HG03103 (cell line): ENCODE measurements around the gene PRKAG1.

Experiments used
- ATAC-seq: cut with Tn5 transposase; IDR thresholded peaks from one replicate; pipeline ENCODE4 v1.9.1; 2021; ENCODE audit warnings: low read depth; ENCODE audit not compliant: unreplicated experiment

Gene PRKAG1

DNA sequence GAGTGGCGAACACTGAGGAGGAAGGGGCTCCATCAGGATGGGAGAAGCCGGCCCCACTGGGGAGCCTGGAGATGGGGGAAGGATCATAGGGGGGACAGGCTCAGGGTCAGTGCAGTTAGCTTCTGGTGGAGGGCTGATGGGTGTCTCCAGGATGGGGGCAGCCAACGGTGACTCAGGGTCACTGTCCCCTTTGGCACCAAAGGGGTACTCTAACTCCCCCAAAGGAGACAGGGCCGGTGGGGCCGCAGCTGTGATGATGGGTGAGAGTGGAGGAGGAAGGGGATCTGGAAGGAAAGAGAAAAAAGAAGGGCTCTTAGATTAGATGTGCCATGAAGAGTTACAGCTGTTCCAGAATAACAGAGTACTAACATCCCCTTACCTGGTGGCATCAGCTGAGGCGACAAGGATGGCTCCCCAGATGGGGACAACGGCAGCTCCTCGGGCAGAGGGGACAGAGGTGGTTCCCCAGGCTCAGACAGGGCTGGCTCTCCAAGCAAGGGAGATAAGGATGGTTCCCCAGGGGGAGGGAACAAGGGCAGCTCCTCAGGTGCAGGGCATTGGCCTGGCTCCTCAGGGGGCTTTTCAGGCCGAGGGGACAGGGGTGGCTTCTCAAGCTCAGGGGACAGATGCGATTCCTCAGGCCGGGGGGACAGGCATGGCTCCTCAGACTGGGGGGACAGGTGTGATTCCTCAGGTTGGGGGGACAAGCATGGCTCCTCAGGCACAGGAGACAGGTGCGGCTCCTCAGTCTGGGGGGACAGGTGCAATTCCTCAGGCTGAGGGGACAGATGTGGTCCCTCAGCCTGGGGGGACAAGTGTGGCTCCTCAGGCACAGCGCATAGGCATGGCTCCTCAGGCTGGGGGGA, 32.2 kb upstream of the PRKAG1 start:
- no peak for ATAC-seq

DNA sequence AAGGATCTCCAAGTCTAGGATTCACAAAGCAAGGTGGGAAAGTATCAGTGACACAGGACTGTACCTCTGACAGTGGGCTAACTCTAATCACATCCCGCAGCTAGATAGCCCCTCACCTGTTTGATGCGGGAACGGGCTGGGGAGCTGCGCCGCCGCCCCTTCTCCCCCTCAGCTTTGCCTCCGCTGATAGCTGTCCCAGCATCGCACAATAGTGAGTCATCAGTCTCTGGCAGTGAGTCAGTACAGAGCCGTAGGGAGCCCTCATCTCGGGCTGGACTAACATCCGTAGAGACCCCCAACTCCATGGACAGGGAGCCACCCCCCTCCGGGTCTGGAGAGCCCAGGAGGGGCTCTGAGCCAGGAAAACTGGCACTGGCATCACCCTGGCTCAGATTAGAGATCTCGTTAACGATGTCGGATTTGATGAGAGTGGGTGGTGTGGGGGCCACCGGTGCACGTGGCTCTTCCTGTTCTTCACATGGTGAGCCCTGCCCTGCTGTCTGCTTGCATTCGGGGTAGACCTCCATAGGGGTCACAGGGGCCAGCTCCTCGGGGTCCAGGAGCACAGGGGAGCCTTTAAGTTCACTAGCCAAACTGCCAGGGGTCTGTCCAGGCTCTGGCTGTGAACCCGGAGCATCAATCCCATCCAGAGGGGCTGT, 31.1 kb upstream of the PRKAG1 start:
- no peak for ATAC-seq

DNA sequence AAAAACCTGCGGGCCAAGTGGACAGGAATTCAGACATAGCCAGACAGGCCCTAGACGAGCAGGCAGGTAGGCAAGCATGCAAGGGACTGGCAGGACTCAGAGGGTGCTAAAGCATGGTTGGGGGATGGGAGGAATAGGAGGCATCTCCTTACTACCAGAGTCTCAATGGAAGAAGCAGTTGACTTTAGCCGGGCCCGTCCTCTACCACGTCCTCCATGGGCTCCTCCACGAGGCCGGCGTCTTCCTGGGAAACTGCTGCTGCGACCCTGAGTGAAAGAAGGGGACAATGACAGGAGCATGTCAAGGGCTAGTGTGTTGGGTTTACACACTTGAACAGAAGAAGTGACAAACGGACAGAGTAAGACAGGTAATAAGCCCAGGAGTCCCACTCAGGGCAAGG, 30.4 kb upstream of the PRKAG1 start:
- no peak for ATAC-seq

DNA sequence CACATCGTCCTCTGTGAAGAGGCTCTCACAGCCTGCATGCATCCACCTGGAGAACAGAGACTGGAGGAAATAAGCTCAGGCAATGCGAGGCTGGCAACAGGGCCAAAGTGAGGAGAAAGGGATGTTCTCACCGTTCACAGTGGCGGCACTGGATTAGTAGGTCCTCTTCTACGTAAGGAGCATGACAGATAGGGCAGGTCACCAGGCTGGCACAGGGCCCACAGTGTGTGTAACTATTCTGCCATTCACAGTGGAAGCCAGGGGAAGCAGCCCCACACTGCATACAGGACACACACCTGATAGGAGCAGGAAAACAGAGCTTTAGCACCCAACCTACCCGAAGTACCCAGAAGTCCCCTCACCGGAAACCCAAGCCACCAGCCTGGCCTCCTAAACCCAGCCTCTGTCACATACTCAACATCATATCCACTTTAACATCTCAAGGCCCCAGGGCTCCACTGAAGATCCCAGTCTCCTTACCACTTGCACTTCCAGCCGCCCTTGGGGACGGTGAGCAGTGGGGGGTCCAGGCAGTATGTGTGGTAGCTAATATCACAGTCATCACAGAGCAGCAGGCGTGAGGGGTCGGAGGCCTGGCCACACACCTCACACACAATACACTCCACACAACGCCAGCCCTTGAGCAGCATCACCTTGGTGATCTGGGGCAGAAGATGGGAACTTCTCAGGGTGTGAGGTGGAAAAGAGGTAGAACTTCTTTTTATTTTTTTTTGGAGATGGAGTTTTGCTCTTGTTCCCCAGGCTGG, 27.7 kb upstream of the PRKAG1 start:
- no peak for ATAC-seq

DNA sequence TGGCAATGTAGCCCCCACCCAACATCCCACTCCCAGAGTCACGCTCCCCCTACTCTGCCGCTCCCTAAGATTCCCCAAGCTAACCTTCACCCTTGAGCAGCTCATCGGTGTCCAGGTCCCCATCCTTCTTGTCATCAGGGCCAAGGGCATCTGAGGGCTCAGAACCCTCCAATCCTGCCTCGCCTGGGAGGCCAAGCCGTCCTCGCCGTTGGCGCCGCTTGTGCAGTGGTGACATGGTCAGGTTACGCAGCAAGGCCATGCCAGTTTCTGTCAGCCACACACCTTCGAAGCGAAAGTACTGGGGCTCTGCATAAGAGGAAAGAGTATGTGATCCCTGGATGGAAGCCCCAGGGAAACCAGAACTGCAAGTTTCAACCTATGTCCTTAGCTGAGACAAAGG, 26.1 kb upstream of the PRKAG1 start:
- ATAC-seq: no peak

DNA sequence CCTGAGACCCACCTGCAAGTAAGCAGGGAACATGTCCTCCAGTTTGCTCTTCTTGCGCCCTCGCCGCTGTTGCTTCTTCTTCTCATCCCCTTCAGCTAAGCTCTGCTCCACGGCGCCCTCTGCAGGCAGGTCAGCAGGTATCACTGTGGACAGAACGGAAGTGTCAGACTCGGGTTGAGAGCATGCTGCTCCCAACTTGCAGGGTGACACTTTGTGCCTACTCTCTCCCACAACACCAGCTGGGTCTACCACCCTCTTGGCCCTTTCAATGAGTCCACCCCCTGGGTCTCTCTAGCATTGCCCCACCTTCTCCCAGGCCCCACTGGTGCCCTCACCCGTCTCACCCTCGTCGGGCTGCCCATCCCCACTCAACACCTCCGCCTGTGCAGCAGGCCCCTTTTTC, 25.3 kb upstream of the PRKAG1 start:
- ATAC-seq: no peak

DNA sequence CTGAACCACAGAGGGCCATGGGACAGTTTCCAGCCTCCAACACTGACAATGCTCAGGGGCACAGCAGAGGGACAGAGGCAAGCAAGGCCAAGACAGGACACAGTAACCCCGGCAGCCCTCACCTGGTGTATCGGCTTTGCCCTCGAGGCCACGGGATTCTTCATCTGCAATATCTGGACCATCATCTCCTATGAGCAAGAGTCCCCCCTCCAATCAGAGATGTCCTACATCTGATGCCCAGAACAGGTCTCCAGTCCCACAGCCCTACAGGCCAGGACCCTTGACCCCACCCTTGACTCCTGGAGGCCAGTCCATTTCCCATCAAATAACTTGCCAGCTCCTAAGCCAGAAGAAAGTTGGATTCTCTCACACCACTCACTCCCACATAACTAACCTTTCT, 24.7 kb upstream of the PRKAG1 start:
- no peak for ATAC-seq

DNA sequence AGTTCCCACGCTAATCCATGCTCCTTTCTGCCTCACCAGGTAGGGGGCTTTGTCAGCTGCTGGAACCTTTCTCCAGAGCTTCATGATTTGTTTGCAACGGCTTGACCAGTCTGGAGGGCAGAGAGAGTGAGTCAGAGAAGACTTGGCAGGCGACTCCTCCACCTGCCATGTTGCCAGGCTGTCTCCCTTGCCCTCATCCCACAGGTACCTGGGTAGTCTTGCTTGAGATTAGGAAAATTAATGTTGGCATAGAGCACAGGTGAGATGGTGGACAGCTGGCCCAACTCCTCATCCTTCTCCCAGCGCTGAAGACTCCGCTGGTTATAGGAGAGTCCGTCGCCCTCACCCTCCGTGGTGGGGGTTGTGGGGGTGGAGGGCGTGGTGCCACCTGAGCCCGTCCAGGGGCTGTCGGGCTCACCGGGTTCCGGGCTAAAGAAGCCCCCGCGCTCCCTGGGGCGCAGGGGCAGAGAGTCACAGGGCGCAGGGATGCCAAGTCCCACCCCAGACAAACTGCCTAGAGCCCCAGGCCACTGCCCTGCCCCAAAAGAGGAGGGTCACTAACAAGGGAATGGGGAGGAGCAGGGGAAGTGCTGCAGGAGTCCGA, 23.4 kb upstream of the PRKAG1 start:
- no peak for ATAC-seq

DNA sequence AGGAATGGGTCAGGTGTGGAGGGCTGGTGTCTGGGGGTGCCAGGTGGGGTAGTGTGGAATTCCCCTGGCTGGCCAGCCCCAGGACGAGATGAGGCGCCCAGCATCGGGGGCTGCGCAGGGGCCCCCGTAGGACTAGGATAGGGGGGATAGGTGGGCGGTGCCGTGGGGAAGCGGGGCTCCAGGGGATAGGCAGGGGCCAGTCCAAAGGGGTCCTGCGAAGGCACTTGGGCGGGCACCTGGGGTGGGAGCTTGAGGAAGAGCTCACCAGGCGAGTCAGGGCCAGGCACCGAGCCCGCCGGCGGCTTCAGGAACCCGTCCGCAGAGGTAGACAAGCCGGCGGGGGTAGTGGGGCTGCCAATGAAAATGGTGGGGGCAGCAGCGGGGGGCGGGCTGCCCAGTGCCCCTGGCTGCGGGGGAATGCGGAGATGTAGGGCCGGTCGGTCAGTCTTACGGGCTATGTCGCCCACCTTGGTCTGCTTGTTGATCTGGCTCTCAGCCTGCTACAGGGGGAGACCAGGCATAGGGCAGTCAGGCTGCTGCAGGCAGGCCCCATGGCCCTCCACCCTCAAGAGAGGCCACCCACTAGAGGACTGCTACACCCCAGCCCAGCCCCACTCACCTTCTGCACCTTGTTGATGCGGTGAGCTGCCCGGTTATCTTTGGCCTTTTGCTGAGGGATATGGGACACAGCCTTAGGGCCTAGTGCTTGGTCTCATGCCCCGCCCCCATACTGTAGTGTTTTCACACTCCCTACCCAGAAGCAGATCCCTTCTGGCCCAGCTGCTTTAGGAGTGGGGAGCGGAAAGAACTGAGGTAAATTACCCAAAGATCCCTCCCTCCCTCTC, 22.7 kb upstream of the PRKAG1 start:
- ATAC-seq: no peak

DNA sequence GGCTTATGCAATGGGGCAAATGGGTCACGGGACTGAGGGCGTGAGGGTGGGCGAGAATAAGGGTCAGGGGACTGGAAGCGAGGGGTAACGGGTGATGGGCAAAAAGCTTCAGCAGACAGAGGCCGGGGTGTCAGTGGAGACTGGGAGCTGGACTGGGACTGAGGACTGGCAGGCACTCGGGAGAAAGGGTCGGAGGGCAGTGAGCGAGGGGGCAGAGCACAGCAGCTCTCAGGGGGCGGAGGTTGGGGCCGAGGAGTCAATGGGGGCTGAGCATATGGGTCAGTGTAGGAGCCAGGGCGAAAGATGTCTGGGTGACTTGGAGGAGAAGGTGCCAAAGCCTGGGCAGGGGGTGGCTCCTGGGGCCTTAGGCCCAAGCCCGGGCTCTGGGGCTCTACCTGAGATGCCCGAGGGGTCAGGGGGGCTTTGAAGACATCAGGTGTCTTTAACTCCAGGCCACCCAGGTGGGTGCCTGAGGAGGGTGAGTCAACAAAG, 21.8 kb upstream of the PRKAG1 start:
- no peak for ATAC-seq

DNA sequence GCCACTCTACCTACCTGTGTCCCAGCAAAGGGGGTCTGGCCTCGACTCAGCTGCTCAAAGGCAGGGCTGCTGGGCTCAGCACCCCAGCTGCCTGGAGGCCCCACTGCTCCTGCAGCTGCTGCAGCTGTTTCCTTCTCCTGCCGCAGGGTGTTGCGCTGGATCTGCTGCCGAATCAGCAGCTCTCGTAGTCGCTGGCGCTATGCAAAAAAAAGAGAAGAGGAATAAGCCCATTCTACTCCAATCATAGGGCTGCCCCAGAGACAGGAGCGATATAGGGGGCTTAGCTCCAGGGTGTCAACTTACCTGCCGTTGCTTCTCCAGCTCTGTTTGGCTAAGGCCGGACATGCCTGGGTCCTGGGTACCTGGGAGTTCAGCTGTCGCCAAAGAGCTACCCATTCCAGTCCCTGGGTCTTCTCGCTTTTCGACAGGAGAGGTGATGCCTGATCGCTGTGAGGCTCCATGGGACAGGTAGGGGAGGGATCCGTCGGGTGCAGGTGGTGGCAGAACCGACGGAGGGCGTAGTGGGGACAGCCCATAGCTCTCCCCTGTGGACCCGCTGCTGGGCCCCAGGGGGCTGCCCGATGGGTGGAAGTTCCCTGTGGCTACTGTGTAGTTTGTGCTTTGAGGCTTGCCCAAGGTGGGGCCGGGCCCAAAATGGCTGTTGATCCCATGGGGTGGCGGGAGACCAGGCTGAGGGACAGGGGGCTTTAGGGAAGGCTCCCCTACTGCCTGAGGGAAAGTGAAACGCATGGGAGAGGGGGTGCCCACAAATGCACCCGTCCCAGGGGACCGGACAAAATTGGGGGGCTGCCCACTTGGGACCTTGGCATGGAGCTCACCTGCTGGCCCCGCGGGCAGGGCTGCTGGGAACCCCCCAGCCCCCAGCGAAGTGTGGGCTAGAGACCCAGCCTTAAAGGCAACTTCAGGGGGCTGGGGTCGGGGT, 21.1 kb upstream of the PRKAG1 start:
- ATAC-seq: no peak

DNA sequence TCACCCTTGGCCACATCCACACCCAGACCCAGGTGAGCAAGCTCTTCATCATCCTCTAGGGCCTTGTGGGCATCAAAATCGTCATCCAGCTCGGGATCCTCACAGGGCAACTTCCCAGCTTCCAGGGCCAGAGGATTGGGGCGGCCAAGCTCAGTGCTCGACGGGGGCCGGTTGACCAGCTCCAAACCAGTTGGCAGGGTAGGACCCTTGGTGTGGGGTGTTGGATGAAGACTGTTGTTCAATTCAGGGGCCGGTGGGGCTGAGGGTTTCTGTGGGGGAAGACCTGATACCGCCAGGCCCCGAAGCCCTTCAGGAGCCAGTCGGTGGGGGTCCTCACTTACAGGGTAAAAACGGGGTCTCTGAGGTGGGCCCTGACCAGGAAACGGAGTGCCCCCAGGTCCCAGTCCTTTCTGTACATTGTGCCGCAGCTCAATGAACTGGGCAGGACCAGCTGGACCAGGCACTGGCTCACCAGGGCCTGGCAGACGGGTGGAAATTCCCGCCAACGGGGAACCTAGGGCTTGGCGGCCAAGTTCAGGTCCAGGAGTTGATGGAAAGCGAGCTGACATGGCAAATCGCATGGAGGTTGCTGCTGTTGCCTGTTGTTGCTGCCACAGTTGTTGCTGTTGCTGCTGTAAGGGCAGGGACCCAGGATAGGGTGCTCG, 19.8 kb upstream of the PRKAG1 start:
- no peak for ATAC-seq

DNA sequence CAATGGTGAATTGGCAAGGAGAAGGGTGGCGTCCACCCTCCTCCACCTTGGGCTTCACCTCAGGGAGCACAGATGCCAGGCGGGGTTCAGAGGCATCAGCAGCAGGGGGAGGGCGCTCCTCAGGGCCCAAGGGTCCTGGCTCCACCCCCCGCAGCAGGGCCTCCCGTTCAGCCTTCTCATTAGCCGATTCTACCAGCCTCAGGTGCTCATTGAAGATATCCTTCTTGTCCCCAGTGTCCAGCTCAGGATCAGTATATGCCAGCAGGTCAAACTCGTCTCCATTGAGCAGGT, 19.3 kb upstream of the PRKAG1 start:
- no peak for ATAC-seq

DNA sequence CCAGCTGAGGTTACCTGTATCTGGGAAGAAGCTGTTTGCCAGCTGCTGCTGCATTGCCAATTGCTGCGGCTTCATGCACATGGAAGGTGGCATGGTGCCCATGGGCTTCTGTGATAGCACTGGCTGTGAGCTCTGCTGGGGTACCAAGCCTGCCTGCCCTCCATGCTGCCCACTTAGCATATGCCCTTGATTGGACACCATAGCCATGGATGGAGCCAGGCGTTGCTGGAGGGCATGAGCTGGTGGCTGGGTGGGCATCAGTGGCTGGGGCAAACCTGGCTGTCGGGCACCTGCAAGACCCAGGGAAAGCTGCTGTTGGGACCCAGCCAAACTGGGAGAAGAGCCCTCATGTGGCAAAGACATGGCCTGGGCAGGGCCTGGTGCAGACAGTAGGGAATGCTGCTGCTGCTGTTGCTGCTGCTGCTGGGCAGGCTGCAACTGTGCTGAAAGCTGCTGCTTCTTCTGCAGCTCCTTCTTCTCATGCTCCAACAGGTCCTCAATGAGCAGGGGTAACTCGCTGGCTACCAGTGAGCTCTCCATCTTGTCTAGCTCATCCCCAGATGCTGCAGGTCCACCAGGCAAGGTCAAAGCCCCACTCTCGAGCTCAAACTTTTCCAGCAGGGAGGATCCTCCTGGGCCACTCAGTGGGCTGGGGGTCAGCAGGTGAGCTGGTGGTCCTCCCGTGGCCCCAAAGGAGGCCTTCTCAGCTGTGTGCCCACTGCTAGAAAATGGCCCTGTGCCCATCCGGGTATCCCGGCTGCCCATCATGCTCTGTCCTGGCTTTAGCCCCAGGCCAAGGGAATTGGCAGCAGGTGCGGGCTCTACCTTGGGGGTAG, 18.8 kb upstream of the PRKAG1 start:
- ATAC-seq: no peak

DNA sequence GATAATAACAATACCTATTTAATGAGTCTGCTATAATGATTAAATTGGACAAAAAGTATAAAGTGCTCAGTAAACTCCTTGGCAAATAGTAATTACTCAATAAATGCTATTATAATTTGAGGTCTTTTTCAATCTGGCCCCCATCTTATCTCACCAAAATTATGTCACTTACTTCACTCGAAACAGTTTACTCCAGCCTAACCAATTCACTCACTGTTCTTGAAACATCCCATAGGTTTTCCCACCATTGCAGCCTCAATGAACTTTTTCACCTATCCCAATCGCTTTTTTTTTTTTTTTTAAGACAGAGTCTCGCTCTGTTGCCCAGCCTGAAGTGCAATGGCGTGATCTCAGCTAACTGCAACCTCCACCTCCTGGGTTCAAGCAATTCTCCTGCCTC, 17.5 kb upstream of the PRKAG1 start:
- ATAC-seq: no peak

DNA sequence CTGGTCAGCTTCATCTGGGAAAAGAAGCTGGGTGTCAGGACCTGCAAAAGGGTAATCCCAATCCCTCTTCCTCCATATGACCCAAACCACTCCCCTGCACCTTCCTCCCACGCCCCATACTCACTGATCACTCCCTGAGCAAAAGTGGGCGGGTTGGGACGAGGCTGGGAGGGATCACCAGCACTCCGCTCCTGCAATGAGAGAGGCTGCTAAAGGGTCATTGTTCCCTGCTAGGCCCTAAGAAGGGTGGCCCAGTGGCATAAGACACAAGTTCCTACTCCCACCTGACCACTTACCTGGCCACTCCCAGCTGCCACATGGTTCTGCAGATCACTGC, 15.7 kb upstream of the PRKAG1 start:
- no peak for ATAC-seq

DNA sequence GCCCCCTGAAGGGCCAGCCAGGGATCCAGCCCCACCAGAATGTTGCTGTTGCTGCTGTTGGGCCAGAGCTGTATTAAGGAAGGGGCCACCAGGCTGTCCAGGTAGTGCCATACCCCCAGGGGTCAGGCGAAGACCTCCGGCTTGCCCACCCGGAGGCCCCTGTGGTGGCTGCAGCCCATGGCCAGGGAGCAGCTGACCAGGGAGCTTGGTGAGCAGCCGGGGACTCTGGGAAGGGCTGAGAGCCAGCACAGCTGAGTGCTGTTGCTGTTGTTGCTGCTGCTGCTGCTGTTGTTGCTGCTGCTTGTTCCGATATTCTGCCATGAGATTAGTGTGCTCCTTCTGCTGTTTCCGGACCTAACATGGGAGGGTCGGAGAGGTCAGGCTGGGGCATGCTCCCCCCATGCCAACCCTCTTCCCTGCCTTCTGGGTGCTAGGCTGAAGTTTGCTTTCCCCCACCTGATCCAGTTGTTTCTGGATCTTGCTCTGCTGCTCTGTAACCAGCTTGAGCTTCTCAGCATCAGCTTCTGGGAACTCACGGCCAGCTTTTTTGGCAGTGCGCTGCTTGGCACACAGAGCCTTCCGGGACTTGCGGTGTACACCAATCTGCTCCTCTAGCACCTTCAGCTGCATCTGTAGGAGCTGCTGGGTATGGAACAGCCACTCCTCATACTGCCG, 15.2 kb upstream of the PRKAG1 start:
- no peak for ATAC-seq
